22Rv1 (cell line): ENCODE measurements around the gene DAP.

ENCODE experiments used
- H3K27ac ChIP-seq: fragments of 450-650 bp; 2 replicates; pipeline ENCODE4 v1.5.1; 2017
- ZFX ChIP-seq: fragments of 450-650 bp; IDR thresholded peaks from 2 replicates; pipeline ENCODE4 v1.6.1; 2017; ENCODE audit warnings: antibody characterized with exemption, borderline replicate concordance
- TF ChIP-seq, protein P1 (sequence below): fragments of 450-650 bp; IDR thresholded peaks from 2 replicates; pipeline ENCODE4 v1.5.1; 2017; ENCODE audit warnings: mild to moderate bottlenecking

Gene DAP

GRCh38 chr5:10673407-10673806 lies 87.6 kb downstream of the DAP start:
- no peak for TF ChIP-seq ZFX
- TF ChIP-seq, protein P1, sequence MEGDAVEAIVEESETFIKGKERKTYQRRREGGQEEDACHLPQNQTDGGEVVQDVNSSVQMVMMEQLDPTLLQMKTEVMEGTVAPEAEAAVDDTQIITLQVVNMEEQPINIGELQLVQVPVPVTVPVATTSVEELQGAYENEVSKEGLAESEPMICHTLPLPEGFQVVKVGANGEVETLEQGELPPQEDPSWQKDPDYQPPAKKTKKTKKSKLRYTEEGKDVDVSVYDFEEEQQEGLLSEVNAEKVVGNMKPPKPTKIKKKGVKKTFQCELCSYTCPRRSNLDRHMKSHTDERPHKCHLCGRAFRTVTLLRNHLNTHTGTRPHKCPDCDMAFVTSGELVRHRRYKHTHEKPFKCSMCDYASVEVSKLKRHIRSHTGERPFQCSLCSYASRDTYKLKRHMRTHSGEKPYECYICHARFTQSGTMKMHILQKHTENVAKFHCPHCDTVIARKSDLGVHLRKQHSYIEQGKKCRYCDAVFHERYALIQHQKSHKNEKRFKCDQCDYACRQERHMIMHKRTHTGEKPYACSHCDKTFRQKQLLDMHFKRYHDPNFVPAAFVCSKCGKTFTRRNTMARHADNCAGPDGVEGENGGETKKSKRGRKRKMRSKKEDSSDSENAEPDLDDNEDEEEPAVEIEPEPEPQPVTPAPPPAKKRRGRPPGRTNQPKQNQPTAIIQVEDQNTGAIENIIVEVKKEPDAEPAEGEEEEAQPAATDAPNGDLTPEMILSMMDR = no peak
- H3K27ac ChIP-seq = no peak overlapping the region

DNA sequence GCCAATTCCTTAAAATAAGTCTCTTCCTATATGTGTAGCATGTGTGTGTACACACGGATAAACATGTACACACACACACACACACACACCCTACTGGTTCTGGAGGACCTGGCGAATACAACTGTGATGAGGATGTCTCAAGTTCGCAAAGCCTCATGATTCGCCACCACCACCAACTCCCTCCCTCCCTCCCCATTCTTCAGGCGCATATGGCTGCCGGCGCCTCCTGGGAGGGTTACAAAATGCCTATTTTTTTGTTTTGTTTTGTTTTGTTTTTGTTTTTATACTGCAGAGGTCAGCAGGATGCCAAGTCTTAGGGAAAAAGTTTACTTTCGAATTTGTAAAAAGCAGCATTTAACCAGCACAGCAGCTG lies 88.0 kb downstream of the DAP start:
- H3K27ac ChIP-seq = no peak overlapping the region
- no peak for TF ChIP-seq ZFX
- TF ChIP-seq, protein P1 = no peak

- H3K27ac ChIP-seq = no peak overlapping the region
- TF ChIP-seq, protein P1 = no peak
- no peak for TF ChIP-seq ZFX
These were observed 88.7 kb downstream of the DAP start for GRCh38 chr5:10672146-10673016.

GRCh38 chr5:10671041-10672008 lies 89.7 kb downstream of the DAP start:
- H3K27ac ChIP-seq = no peak overlapping the region
- TF ChIP-seq, protein P1 = no peak
- no peak for TF ChIP-seq ZFX

DNA sequence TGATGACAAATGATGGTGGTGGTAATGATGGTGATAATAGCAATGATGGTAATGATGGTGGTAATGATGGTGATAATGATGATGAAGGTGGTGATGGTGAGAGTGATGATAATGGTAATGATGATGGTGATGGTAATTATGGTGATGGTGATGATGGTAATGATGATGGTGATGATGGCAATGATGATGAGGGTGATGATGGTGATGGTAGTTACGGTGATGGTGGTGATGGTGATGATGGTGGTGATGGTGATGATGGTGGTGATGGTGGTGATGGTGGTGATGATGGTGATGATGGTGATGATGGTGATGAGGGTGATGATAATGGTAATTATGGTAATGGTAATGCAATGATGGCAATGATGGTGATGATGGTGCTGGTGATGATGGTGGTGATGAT lies 91.1 kb downstream of the DAP start:
- no peak overlapping the region for H3K27ac ChIP-seq
- TF ChIP-seq, protein P1 = no peak
- TF ChIP-seq ZFX = no peak

DNA sequence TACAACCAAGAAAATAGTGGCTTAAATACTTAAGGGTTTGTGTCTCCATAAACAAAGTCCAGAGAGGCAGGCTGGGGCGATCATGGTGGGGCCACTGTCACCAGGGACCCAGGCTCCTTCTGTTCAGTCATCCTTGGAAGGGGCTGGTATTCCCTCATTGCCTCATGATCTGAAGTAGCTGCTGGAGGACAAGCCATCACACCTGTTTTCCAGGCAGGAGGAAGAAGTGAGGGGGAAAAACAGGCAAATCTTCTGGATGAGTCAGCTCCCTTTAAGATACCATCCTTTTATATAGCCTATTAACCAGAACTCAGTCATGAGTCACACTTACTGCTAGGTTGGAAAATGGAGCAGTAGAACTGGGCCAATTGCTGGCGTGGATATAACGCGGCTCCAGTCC lies 92.3 kb downstream of the DAP start:
- no peak overlapping the region for H3K27ac ChIP-seq
- TF ChIP-seq ZFX = no peak
- TF ChIP-seq, protein P1 = no peak
